K562 treated with DMSO at 1 percent for 12 hours (cell line): ENCODE results near the gene PCGF6. TPM values are rescaled to one million over a fixed set of nuclear protein-coding genes. Genes with fewer than 3 reads are reported as not detected.

Source experiments
- total RNA-seq: library from RNA; unstranded; fragments of 300-600 nt; gene quantifications from 2 replicates; pipeline ENCODE4 v1.2.3, GENCODE V29; 2022; ENCODE audit not compliant: insufficient read depth

Gene PCGF6
- total RNA-seq = 9.6 and 18.2 TPM in 2 replicates

GRCh38 chr10:103350517-103351260 is at the start of gene PCGF6:
PCGF6 (minus strand) TSS chr10:103351140; CDS start chr10:103351066, 74 bp downstream.

GRCh38 chr10:103396067-103396788 is 45.3 kb upstream of the PCGF6 start, which contains the start of the genes ATP5MK and PDCD11:
ATP5MK (minus strand) TSS chr10:103396475; CDS start chr10:103392457, 4,018 bp downstream.
PDCD11 (plus strand) TSS chr10:103396626; CDS start chr10:103398427, 1,801 bp downstream.

GRCh38 chr10:103367782-103368518 is 17.0 kb upstream of the PCGF6 start, which contains the start of gene TAF5:
TAF5 (plus strand) TSS chr10:103367976; CDS start chr10:103367990, 14 bp downstream.

GRCh38 chr10:103276896-103277712 is 73.8 kb downstream of the PCGF6 start, which contains the start of gene INA:
INA (plus strand) TSS chr10:103277138; CDS start chr10:103277212, 74 bp downstream.

Other genes starting within 250 kb of the PCGF6 start
- gene NT5C2, start 157.9 kb downstream of the PCGF6 start, total RNA-seq = 21.6 and 55.2 TPM in 2 replicates
- gene RPEL1, start 105.3 kb downstream of the PCGF6 start, total RNA-seq = not detected in 2 replicates
- gene INA, start 74.0 kb downstream of the PCGF6 start, total RNA-seq = not detected in 2 replicates
- gene TAF5, start 16.8 kb upstream of the PCGF6 start, total RNA-seq = 4.6 and 10.2 TPM in 2 replicates
- 484 and 546 TPM in 2 replicates for gene ATP5MK, start 45.3 kb upstream of the PCGF6 start, total RNA-seq
- 8.8 and 22.4 TPM in 2 replicates for gene PDCD11, start 45.5 kb upstream of the PCGF6 start, total RNA-seq
- 0.83 and 1.7 TPM in 2 replicates for gene CALHM2, start 101.2 kb upstream of the PCGF6 start, total RNA-seq
- gene CALHM1, start 107.8 kb upstream of the PCGF6 start, total RNA-seq = not detected in 2 replicates
- not detected in 2 replicates for gene CALHM3, start 128.1 kb upstream of the PCGF6 start, total RNA-seq
- 0.64 TPM in 1 of 2 replicates, not detected in the other for gene NEURL1, start 142.6 kb upstream of the PCGF6 start, total RNA-seq